D721Med (cell line): Measurements from ENCODE around the gene SH3BP1.

Experiments used
- DNase-seq: peaks from one replicate; pipeline ENCODE4 v3.0.0; 2011; ENCODE audit warnings: low spot score; ENCODE audit not compliant: insufficient read length
- FAIRE-seq: peaks from 2 replicates; lab custom pipeline; 2011; peaks lifted over from hg19 to GRCh38; lab: Jason Lieb, UNC
- TF ChIP-seq, protein P1 (sequence below): IDR thresholded peaks from 2 replicates; pipeline ENCODE4 v1.5.1; 2012; ENCODE audit warnings: mild to moderate bottlenecking, control low read depth; ENCODE audit not compliant: insufficient read depth; ENCODE audit errors: missing control alignments

SH3BP1 gene

DNA sequence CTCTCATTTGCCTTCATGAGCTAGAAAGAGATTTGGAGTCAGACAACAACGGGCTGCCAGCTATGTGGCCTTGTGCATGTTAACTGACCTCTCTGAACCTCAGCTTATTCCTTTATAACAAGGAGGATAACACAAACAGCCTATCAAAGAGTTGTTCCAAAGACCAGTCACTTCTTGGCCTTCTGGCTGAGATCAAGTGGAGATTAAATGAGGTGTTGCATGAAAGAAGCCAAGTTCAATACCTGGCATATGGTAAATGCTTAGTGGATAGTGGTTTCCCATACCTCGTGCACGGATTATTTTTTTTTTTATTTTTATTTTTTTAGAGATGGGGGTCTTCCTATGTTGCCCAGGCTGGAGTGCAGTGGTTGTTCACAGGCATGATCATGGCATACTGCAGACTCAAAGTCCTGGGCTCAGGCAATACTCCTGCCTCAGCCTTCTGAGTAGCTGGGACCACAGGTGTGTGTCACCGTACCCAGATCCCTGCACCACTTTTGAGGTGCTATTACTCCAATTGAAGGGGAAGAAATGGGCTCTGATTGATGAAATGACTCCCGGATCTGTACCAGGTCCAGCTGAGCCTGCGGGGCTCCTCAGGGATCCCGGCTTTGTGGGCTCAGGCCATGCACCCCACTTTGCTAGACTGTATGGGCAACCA is 40.9 kb downstream of the SH3BP1 start:
- TF ChIP-seq, protein P1, sequence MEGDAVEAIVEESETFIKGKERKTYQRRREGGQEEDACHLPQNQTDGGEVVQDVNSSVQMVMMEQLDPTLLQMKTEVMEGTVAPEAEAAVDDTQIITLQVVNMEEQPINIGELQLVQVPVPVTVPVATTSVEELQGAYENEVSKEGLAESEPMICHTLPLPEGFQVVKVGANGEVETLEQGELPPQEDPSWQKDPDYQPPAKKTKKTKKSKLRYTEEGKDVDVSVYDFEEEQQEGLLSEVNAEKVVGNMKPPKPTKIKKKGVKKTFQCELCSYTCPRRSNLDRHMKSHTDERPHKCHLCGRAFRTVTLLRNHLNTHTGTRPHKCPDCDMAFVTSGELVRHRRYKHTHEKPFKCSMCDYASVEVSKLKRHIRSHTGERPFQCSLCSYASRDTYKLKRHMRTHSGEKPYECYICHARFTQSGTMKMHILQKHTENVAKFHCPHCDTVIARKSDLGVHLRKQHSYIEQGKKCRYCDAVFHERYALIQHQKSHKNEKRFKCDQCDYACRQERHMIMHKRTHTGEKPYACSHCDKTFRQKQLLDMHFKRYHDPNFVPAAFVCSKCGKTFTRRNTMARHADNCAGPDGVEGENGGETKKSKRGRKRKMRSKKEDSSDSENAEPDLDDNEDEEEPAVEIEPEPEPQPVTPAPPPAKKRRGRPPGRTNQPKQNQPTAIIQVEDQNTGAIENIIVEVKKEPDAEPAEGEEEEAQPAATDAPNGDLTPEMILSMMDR: no peak
- no peak for FAIRE-seq
- no peak for DNase-seq

DNA sequence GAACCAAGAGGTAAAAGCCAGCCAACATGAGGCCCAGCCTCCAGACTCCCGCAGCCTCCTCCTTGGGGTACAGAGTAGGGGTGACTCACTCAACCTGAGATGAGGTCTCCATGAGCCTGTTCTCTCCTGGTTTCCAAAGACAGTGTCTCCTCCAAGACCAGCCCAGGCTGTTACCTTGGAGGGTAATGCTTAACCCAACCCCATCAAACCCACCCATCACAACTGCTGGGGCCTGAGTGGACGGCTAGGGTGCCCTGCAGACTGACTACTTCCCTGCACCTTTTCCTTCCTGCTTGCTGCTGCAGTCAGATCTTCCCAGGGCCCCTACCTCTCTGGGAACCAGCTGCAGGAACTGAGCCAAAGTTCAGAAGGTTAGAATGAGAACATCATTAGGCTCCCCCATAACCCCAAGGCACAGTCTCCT is 41.5 kb downstream of the SH3BP1 start:
- DNase-seq (no peak), FAIRE-seq (no peak)
- TF ChIP-seq, protein P1: no peak

DNA sequence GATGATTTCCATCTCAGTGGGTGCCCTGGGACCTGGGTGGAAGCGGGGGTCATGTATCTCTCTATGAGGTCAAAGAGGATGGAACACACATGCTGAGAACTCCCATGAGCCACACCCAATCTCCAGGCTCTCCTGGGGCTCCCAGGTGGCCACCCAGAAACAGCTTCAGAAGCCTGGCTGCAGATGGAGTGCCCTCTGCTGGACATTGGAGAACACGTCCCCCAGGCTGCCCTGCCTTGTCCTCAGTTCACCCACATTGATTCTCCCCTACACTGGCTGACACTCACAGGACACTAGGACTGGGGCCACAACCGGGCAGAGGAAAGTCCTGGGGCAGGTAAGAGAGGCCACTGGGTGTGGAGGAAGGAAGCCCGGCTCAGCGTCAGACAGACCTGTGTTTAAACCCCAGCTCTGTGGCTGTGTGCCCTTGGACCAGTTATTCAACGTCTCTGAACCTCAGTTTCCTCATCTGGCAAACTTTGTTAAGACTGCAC is 42.1 kb downstream of the SH3BP1 start:
- FAIRE-seq (no peak), DNase-seq (no peak)
- TF ChIP-seq, protein P1: peak; percentile 67

DNA sequence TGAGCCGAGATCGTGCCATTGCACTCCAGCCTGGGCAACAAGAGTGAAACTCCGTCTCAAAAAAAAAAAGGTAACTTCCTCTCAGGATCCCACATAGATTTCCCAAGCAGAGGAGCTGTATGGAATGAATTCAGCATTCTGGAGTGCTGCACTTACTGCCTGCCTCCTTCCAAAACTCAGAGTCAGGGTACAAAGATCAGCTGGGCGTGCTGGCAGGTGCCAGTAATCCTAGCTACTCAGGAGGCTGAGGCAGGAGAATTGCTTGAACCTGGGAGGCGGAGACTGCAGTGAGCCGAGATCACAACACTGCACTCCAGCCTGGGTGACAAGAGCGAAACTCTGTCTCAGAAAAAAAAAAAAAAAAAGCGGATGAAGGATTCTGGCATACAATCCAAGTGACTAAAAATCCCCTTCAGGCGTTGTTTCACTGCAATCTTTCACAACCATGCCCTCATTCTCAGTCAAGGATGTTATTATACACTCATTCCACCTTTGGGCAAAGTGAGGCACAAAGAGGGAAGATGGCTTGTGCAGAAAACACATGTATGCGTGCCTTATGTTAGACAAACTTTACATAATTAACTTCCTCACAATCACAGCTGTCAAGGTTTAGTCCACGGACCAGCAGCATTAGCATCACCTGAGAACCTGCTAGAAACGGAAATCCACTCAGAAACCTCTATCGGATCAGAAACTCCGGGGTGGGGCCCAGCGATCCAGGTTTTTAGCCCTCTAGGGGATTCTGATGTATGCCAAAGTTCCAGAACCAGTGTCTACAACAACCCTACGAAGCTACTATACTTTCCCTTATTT is 45.5 kb downstream of the SH3BP1 start:
- DNase-seq (no peak), FAIRE-seq (no peak)
- TF ChIP-seq, protein P1: no peak

DNA sequence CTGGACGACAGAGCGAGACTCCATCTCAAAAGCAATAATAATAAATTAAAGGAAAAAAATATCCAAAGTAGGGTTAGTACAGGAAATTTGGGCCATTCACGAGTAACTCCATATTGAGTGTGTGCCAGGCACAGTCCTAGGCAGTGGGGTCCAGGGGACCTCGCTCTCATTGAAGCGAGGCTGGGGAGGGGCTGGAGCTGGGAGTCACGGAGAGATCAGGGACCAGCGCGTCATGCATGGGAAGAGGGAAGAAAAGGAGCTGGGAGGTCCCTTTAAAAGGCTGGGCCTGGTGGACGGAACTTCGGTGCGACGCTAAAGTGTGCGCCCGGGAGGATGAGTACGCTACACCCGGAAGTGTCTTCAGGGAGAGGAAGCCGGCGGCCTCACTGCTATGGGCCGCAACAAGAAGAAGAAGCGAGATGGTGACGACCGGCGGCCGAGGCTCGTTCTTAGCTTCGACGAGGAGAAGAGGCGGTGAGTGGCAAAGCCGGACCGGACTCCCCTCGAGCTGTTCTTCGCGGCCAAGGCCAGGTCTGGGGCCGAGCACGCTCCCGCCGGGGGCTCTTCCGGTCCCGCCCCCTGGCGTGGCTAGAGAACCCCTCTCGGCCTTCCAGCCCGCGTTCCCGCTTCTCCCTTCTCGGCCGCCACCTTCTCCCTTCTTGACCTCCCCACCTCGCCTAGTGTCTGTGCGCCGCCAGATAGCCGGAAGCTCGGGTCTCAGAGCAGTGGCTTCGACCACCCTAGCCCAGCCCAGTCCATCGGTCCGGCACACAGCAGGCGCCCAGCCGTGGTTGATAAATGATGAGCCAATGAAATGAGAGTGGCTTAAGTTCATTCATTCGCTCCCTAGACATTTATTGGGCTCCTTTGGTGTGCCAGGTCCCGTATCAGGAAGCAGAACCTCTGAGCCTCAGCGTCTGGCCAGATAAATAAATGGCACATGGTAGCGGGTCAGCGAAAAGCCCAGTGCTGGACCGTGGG is 46.8 kb downstream of the SH3BP1 start, which contains the start of gene NOL12:
Gene NOL12 (plus strand): TSS at position 342 of the 981 bp plus-strand sequence. CDS start 50 bp downstream, at position 392.
- TF ChIP-seq, protein P1: no peak
- no peak for FAIRE-seq

DNA sequence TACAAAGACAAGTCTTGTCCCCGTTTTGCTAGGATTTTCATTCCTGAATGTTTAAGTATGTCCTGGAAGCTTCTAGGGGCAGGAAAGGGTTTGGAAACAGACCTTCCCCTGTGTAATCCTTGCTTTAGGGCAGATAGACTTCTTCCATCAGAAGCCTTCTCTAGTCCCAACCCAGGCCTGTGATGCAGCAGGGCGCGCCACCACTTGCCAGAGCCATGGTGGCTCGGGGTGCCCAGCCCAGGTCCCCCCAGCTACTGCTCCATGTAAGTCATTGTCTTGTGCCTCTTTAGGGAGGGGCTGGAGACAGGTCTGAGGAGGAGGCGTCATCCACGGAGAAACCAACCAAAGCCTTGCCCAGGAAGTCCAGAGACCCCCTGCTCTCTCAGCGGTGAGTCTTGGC is 50.9 kb downstream of the SH3BP1 start:
- DNase-seq: no peak
- TF ChIP-seq, protein P1: no peak
- FAIRE-seq: no peak

More for the DNA sequence above, 46.8 kb downstream of the SH3BP1 start, which contains the start of gene NOL12:
- DNase-seq: peak; percentile 53
